Left lung (tissue), 10 donors: ENCODE data around the gene FHIT. TPM values are rescaled to one million over a fixed set of nuclear protein-coding genes. Genes with fewer than 3 reads are reported as not detected.

Source experiments
- ATAC-seq: fragments of 200-7000 bp; cut with Tn5 transposase; one replicate; pipeline ENCODE4 v1.9.1; 2020; ENCODE audit warnings: moderate library complexity
- DNase-seq, 4 donors: peaks; one replicate each; pipeline ENCODE4 v3.0.0-alpha.2; 2013 to 2020
- H3K27ac ChIP-seq, 2 donors: fragments of 200-600 bp; sonication (generic) in 1 of 2; one replicate each; pipeline versions ENCODE4 v1.5.0 to v1.8.0; 2020 to 2021
- H3K27me3 ChIP-seq, 2 donors: fragments of 200-600 bp; sonication (generic) in 1 of 2; one replicate each; pipeline versions ENCODE4 v1.5.0 to v1.8.0; 2020 to 2021
- H3K36me3 ChIP-seq, 2 donors: fragments of 200-600 bp; sonication (generic) in 1 of 2; one replicate each; pipeline versions ENCODE4 v1.5.0 to v1.8.0; 2020 to 2021
- H3K4me1 ChIP-seq, 2 donors: fragments of 200-600 bp; one replicate each; pipeline ENCODE4 v1.8.0; 2021
- H3K4me3 ChIP-seq, 2 donors: fragments of 200-600 bp; sonication (generic) in 1 of 2; one replicate each; pipeline versions ENCODE4 v1.5.0 to v1.8.0; 2020 to 2021; ENCODE audit warnings: mild to moderate bottlenecking in 1 of 2
- H3K9me3 ChIP-seq, 2 donors: fragments of 200-600 bp; sonication (generic) in 1 of 2; one replicate each; pipeline versions ENCODE4 v1.5.0 to v1.8.0; 2020 to 2021
- intact Hi-C, 2 donors: fragments of 100-400 bp; cut with DNase I; formaldehyde crosslinking; loops; one replicate each; pipeline versions ENCODE4 v1.11.2 to v1.14.2; 2022
- polyA plus RNA-seq, 6 donors: library from polyadenylated mRNA; unstranded; fragments of 120-200 nt; gene quantifications; one replicate each; pipeline ENCODE4 v1.2.1, GENCODE V29; 2013; ENCODE audit not compliant: insufficient read length in 6 of 6
- total RNA-seq, 2 donors: library from RNA; stranded (reverse); fragmentation: NEBNext Ultra II Directional; extraction: Animal tissue kit (Norgen Biotek cat#: 25700); gene quantifications; one replicate each; pipeline ENCODE4 v1.2.1, GENCODE V29; 2021
- TF ChIP-seq, protein P1 (sequence below), 2 donors: fragments of 200-600 bp; sonication (generic) in 1 of 2; IDR thresholded peaks; one replicate each; pipeline versions ENCODE4 v1.5.0 to v1.8.0; 2021; ENCODE audit warnings: antibody characterized with exemption in 2 of 2
- donor health status: DM: no; HTN: yes; CAD: no.
- donor health status: DM: no; HTN: no; CAD: no.

Gene FHIT
- total and polyA plus RNA-seq, 8 donors = 8.5 to 16.3 (median 9.7) TPM

DNA sequence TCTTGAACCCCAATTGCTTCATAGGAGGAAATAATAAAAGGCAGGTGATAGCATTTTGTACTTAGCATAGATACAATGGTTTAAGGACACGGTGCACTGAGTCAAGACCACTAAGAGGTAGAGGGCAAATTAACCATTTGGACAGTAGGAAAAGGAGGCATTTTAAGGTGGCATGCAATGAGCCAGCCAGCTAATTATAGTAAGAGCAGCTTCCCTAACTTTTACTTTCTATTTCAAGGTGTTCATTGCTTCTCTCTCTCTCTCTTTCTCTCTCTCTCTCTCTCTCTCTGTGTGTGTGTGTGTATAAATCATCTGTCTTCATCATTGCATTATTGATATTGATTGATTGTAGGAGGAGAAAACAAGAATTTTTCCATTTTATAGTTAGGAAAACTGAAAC, 1461.0 kb downstream of the FHIT start:
- Histone ChIP-seq H3K9me3 (no peaks in the 10 kb centered on the region), H3K4me3 (no peak overlapping the region), H3K4me1 (no peaks in the 10 kb centered on the region), H3K36me3 (no peaks in the 10 kb centered on the region), H3K27me3 (no peaks in the 10 kb centered on the region), H3K27ac (no peak overlapping the region)
- ATAC-seq (no peak), DNase-seq (no peak)
- TF ChIP-seq, protein P1, sequence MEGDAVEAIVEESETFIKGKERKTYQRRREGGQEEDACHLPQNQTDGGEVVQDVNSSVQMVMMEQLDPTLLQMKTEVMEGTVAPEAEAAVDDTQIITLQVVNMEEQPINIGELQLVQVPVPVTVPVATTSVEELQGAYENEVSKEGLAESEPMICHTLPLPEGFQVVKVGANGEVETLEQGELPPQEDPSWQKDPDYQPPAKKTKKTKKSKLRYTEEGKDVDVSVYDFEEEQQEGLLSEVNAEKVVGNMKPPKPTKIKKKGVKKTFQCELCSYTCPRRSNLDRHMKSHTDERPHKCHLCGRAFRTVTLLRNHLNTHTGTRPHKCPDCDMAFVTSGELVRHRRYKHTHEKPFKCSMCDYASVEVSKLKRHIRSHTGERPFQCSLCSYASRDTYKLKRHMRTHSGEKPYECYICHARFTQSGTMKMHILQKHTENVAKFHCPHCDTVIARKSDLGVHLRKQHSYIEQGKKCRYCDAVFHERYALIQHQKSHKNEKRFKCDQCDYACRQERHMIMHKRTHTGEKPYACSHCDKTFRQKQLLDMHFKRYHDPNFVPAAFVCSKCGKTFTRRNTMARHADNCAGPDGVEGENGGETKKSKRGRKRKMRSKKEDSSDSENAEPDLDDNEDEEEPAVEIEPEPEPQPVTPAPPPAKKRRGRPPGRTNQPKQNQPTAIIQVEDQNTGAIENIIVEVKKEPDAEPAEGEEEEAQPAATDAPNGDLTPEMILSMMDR (IDR thresholded peaks at IDR 0.05) = no peak
- intact Hi-C loops = no loop called here

DNA sequence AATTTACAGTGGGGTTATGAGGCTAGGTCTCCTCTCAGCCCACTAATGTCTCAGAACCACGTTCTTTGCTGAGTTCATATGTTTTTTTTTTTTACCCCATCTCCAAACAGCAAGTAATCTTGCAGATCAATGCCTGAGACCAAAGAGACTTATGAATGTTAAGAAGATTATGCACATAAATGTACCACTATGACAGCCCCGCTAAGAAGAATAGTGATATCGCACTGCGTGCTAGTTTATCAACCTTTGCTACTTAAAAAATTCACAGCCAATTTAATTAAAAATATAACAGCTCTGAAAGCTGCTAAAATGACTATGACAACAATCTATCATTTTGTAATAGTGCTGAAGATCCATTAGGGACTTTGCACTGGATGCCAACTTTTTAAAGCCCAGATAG, 1462.5 kb downstream of the FHIT start:
- no peaks in the 10 kb centered on the region for H3K4me1 ChIP-seq
- no peak for ATAC-seq
- H3K27ac ChIP-seq = no peak overlapping the region
- no peaks in the 10 kb centered on the region for H3K9me3 ChIP-seq
- no peak overlapping the region for H3K4me3 ChIP-seq
- no peaks in the 10 kb centered on the region for H3K36me3 ChIP-seq
- no peak for DNase-seq
- intact Hi-C loops = no loop called here
- no peaks in the 10 kb centered on the region for H3K27me3 ChIP-seq
- TF ChIP-seq, protein P1 (IDR thresholded peaks at IDR 0.05) = no peak

DNA sequence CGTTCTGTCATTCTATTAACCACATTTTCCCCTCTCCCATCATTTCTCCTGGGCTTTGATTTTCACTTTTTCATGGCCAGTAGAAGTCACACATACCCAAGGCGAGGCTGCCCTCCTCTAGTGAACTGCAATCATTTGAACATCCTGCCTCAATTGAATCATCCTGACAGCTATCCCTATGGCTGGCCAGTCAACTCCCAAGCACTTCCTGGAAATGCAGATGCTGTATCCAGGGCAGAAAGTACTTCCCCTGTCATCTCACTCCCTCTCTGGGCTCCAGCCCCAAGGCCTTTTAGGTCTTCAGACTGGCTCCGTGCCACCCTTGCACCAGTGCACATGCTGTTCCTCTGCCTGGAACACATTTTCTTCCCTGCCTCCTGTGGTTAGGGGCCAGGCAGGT, 1463.1 kb downstream of the FHIT start:
- ATAC-seq (no peak), DNase-seq (no peak)
- intact Hi-C loops = no loop called here
- Histone ChIP-seq H3K4me3 (no peak overlapping the region), H3K27me3 (no peaks in the 10 kb centered on the region), H3K9me3 (no peaks in the 10 kb centered on the region), H3K27ac (no peak overlapping the region), H3K4me1 (no peaks in the 10 kb centered on the region), H3K36me3 (no peaks in the 10 kb centered on the region)
- TF ChIP-seq, protein P1 (IDR thresholded peaks at IDR 0.05) = no peak

DNA sequence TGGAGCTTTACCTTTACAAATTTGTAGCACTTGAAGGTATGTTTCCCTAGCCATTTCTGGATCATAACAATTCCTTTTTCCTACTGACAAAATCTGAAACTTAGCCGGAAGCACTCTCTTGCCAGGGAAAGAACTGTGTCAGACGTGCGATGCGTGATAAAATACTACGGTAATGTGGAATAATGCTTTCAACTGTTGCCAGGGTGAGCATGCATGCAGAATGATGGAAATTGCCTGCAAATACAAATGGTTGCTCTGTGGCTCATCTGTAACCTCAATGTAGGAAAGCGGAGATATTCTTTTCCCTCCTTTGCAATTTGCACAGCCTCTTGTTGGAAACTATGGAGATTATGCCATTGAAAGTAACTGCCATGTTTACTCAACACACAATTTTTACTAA, 1464.9 kb downstream of the FHIT start:
- intact Hi-C loops = no loop called here
- Histone ChIP-seq H3K4me3 (no peak overlapping the region), H3K36me3 (no peaks in the 10 kb centered on the region), H3K27ac (no peak overlapping the region), H3K9me3 (no peaks in the 10 kb centered on the region), H3K27me3 (no peaks in the 10 kb centered on the region), H3K4me1 (no peaks in the 10 kb centered on the region)
- DNase-seq (no peak), ATAC-seq (no peak)
- TF ChIP-seq, protein P1 (IDR thresholded peaks at IDR 0.05) = no peak

DNA sequence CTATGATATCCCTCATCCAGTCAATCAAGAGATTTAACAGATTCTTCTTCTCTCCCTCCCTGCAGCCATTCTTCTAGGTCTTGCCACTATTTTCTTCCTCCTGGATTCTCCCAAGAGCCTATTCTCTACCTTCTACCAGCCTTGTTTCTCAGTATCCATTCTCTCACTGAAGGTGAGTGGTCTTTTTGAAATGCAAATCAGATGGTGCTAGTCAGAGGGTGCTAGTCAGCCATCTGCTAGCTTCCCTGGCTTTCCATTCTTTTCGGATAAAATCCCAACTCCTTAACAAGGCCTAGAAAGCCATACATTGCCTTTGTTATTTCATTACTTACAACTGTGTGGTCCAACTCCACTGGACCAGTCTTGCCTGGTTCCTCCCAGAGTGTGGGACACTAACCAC, 1467.1 kb downstream of the FHIT start:
- H3K4me1 ChIP-seq = no peaks in the 10 kb centered on the region
- H3K4me3 ChIP-seq = no peak overlapping the region
- no peak overlapping the region for H3K27ac ChIP-seq
- intact Hi-C loops = no loop called here
- DNase-seq = no peak
- TF ChIP-seq, protein P1 (IDR thresholded peaks at IDR 0.05) = no peak
- H3K9me3 ChIP-seq = no peaks in the 10 kb centered on the region
- ATAC-seq = no peak
- H3K27me3 ChIP-seq = no peaks in the 10 kb centered on the region
- no peaks in the 10 kb centered on the region for H3K36me3 ChIP-seq
